ENCODE results near the gene NDUFB2. TPM values are rescaled to one million over a fixed set of nuclear protein-coding genes. Genes with fewer than 3 reads are reported as not detected.
"Not testable (repeated sequence)": the region's sequence is repeated elsewhere in the genome, so short reads cannot be mapped to it uniquely, and the experiment has no call there.

The NDUFB2 gene
- polyA plus RNA-seq, 1 donor (not counting 4 experiments of a cell fraction or from before 2014, with no cell fraction given): 379 TPM

GRCh38 chr7:140734729-140735128, 38.2 kb downstream of the NDUFB2 start:
- no peak overlapping the region for H3K9ac ChIP-seq (ENCODE audit: control insufficient read depth, extremely low read depth, insufficient read depth, low read length)
- no peak overlapping the region for H2AFZ ChIP-seq (ENCODE audit: control insufficient read depth, low read length)
- no peaks in the 10 kb centered on the region for H4K20me1 ChIP-seq (ENCODE audit: control insufficient read depth, extremely low read depth, insufficient read depth, low read length)
- dilution Hi-C loops (cut with MboI; ENCODE audit: extremely low pct_ligation_motif_present, low sequenced_read_pairs): no loop called here
- H3K79me2 ChIP-seq (ENCODE audit: control insufficient read depth, insufficient read depth, low read length): no peaks in the 10 kb centered on the region
- DNase-seq (ENCODE audit: low read depth, low spot score) (no peak), FAIRE-seq (no peak)
- H3K36me3 ChIP-seq (ENCODE audit: control insufficient read depth in 2 of 2, extremely low read depth in 1 of 2, insufficient read depth in 2 of 2, low read length in 2 of 2): peaks cover 0 to 4% of the 10 kb centered on the region in 2 experiments
- H3K9me3 ChIP-seq (ENCODE audit: control insufficient read depth, low read depth, low read length): no peaks in the 10 kb centered on the region
- no peaks in the 10 kb centered on the region for H3K9me1 ChIP-seq (ENCODE audit: control insufficient read depth, extremely low read depth, insufficient read depth, low read length)
- no peak overlapping the region for H3K4me2 ChIP-seq (ENCODE audit: control insufficient read depth, extremely low read depth, insufficient read depth, low read depth, low read length)
- H3K27ac ChIP-seq (ENCODE audit: control insufficient read depth, insufficient read depth, low read length): no peak overlapping the region
- H3K4me1 ChIP-seq (ENCODE audit: control insufficient read depth, extremely low read depth, insufficient read depth, low read length): no peaks in the 10 kb centered on the region
- no peak overlapping the region for H3K4me3 ChIP-seq (ENCODE audit: control insufficient read depth in 2 of 3, extremely low read depth in 1 of 3, insufficient read depth in 2 of 3, low read depth in 1 of 3, low read length in 3 of 3)
- H3K27me3 ChIP-seq (ENCODE audit: control insufficient read depth, extremely low read depth, insufficient read depth, low read length): no peaks in the 10 kb centered on the region
- no peak for TF ChIP-seq EZH2 (IDR thresholded peaks at IDR 0.05; ENCODE audit: low read length)
- no peak for TF ChIP-seq CTCF (optimal IDR thresholded peaks at IDR 0.05 in 1 of 3, IDR thresholded peaks at IDR 0.05 in 1 of 3, conservative IDR thresholded peaks at IDR 0.05 in 1 of 3; ENCODE audit: extremely low read depth in 1 of 3, insufficient read depth in 2 of 3, low read length in 3 of 3)

- TF ChIP-seq EZH2 (IDR thresholded peaks at IDR 0.05; ENCODE audit: low read length) (no peak), CTCF (optimal IDR thresholded peaks at IDR 0.05 in 1 of 3, IDR thresholded peaks at IDR 0.05 in 1 of 3, conservative IDR thresholded peaks at IDR 0.05 in 1 of 3; ENCODE audit: extremely low read depth in 1 of 3, insufficient read depth in 2 of 3, low read length in 3 of 3) (no peak)
- no peak for FAIRE-seq
- no peak overlapping the region for H3K4me2 ChIP-seq (ENCODE audit: control insufficient read depth, extremely low read depth, insufficient read depth, low read depth, low read length)
- peaks cover 0 to 4% of the 10 kb centered on the region in 2 experiments for H3K36me3 ChIP-seq (ENCODE audit: control insufficient read depth in 2 of 2, extremely low read depth in 1 of 2, insufficient read depth in 2 of 2, low read length in 2 of 2)
- no peaks in the 10 kb centered on the region for H3K9me3 ChIP-seq (ENCODE audit: control insufficient read depth, low read depth, low read length)
- dilution Hi-C loops (cut with MboI; ENCODE audit: extremely low pct_ligation_motif_present, low sequenced_read_pairs): no loop called here
- no peaks in the 10 kb centered on the region for H3K4me1 ChIP-seq (ENCODE audit: control insufficient read depth, extremely low read depth, insufficient read depth, low read length)
- H3K9me1 ChIP-seq (ENCODE audit: control insufficient read depth, extremely low read depth, insufficient read depth, low read length): no peaks in the 10 kb centered on the region
- no peaks in the 10 kb centered on the region for H3K27me3 ChIP-seq (ENCODE audit: control insufficient read depth, extremely low read depth, insufficient read depth, low read length)
- DNase-seq (ENCODE audit: low read depth, low spot score): no peak
- H2AFZ ChIP-seq (ENCODE audit: control insufficient read depth, low read length): no peak overlapping the region
- H3K4me3 ChIP-seq (ENCODE audit: control insufficient read depth in 2 of 3, extremely low read depth in 1 of 3, insufficient read depth in 2 of 3, low read depth in 1 of 3, low read length in 3 of 3): no peak overlapping the region
- no peaks in the 10 kb centered on the region for H3K79me2 ChIP-seq (ENCODE audit: control insufficient read depth, insufficient read depth, low read length)
- no peak overlapping the region for H3K9ac ChIP-seq (ENCODE audit: control insufficient read depth, extremely low read depth, insufficient read depth, low read length)
- no peaks in the 10 kb centered on the region for H4K20me1 ChIP-seq (ENCODE audit: control insufficient read depth, extremely low read depth, insufficient read depth, low read length)
- no peak overlapping the region for H3K27ac ChIP-seq (ENCODE audit: control insufficient read depth, insufficient read depth, low read length)
Observed at GRCh38 chr7:140738280-140738679, 41.8 kb downstream of the NDUFB2 start.

GRCh38 chr7:140743255-140743654, 46.7 kb downstream of the NDUFB2 start:
- H3K4me2 ChIP-seq (ENCODE audit: control insufficient read depth, extremely low read depth, insufficient read depth, low read depth, low read length); H3K27ac ChIP-seq (ENCODE audit: control insufficient read depth, insufficient read depth, low read length); FAIRE-seq; H4K20me1 ChIP-seq (ENCODE audit: control insufficient read depth, extremely low read depth, insufficient read depth, low read length); H3K27me3 ChIP-seq (ENCODE audit: control insufficient read depth, extremely low read depth, insufficient read depth, low read length); H3K4me1 ChIP-seq (ENCODE audit: control insufficient read depth, extremely low read depth, insufficient read depth, low read length); DNase-seq (ENCODE audit: low read depth, low spot score); H3K36me3 ChIP-seq (ENCODE audit: control insufficient read depth in 2 of 2, extremely low read depth in 1 of 2, insufficient read depth in 2 of 2, low read length in 2 of 2); H2AFZ ChIP-seq (ENCODE audit: control insufficient read depth, low read length); H3K9me3 ChIP-seq (ENCODE audit: control insufficient read depth, low read depth, low read length); H3K9ac ChIP-seq (ENCODE audit: control insufficient read depth, extremely low read depth, insufficient read depth, low read length); H3K79me2 ChIP-seq (ENCODE audit: control insufficient read depth, insufficient read depth, low read length); H3K4me3 ChIP-seq (ENCODE audit: control insufficient read depth in 2 of 3, extremely low read depth in 1 of 3, insufficient read depth in 2 of 3, low read depth in 1 of 3, low read length in 3 of 3); dilution Hi-C loops (cut with MboI; ENCODE audit: extremely low pct_ligation_motif_present, low sequenced_read_pairs); H3K9me1 ChIP-seq (ENCODE audit: control insufficient read depth, extremely low read depth, insufficient read depth, low read length): not testable (repeated sequence)

Measured in keratinocyte (primary cell).